K562 (cell line): ENCODE data around the gene EFHD2. TPM values are rescaled to one million over a fixed set of nuclear protein-coding genes. Genes with fewer than 3 reads are reported as not detected.

Source experiments
- ARNT ChIP-seq, 2 experiments: fragments of 450-650 bp; IDR thresholded peaks; 2 replicates each; pipeline ENCODE4 v1.6.1; 2016; ENCODE audit warnings: mild to moderate bottlenecking in 1 of 2
- REST ChIP-seq, 2 experiments: fragments of 450-650 bp; formaldehyde crosslinking in 1 of 2; IDR thresholded peaks; 2 replicates each; pipeline versions ENCODE4 v1.4.0 to v1.6.1; 2014 to 2020; ENCODE audit warnings: mild to moderate bottlenecking in 2 of 2, borderline replicate concordance in 1 of 2, low read depth in 1 of 2
- polyA plus RNA-seq, 8 experiments: library from polyadenylated mRNA; depleted of rRNA in 4 of 8; stranded (reverse) in 5 of 8; unstranded in 3 of 8; fragments of >200 nt; fragmentation: Nextera tagmentation in 2 of 8; fragmentation: Illumina TruSeq in 1 of 8; extraction: Ambion mirVana in 2 of 8; extraction: Trizol in 1 of 8; gene quantifications; 2 replicates each; pipeline versions ENCODE4 v1.2.1 to v1.2.3, GENCODE V29; 2011 to 2014; ENCODE audit warnings: inconsistent platforms in 1 of 8, missing spikeins in 1 of 8
- total RNA-seq, 7 experiments: library from RNA; depleted of rRNA in 6 of 7; stranded (reverse); fragments of >200 nt in 6 of 7; fragmentation: Illumina TruSeq in 2 of 7; extraction: Trizol in 2 of 7; gene quantifications; 2 replicates each; pipeline versions ENCODE4 v1.2.1 to v1.2.3, GENCODE V29; 2011 to 2021; ENCODE audit warnings: low replicate concordance in 1 of 7

EFHD2 gene
- total and polyA plus RNA-seq, 9 of the 15 experiments (the other 6 are each of a cell fraction or from before 2014, with no cell fraction given): 1.7 to 73.5 (median 25.2) TPM

DNA sequence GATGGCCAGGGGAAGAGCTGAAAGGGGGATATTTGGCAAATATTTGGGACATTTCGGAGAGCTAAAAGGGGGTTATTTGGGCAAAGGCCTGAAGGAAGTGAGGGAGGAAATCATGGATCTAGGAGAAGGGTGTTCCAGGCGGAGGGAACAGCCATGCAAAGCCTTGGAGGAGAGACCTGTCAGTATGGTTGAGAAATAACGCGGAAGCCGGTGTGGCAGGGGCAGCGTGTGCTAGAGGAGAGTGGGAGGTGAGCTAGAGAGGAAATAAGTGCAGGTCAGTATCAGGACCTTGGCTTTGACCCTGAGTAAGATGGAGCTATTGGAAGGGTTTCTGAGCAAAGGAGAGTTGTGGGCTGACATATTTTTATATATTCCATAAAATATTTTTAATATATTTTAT, 31.6 kb downstream of the EFHD2 start (continued):
- TF ChIP-seq REST (IDR thresholded peaks at IDR 0.05; ENCODE audit: borderline replicate concordance) (no peak), REST (CRISPR knock-in tag; IDR thresholded peaks at IDR 0.05; ENCODE audit: low read depth) (no peak), ARNT (IDR thresholded peaks at IDR 0.05) (no peak)
- TF ChIP-seq, all 486 proteins: peak for 0
